B cell (primary cell): Measurements from ENCODE around the gene TCP1. TPM values are rescaled to one million over a fixed set of nuclear protein-coding genes. Genes with fewer than 3 reads are reported as not detected.
A peak's percentile ranks its signal among the peaks of the same experiment; 100 is the strongest.

Experiments used
- ATAC-seq: fragments of 200-7000 bp; cut with Tn5 transposase; one replicate; pipeline ENCODE4 v1.10.0; 2021; ENCODE audit warnings: low read depth, mild to moderate bottlenecking, moderate number of reproducible peaks, moderate library complexity
- CTCF ChIA-PET: fragments of 350-600 bp; sonication (Branson Sonifier 250); formaldehyde crosslinking; loops from one replicate; lab custom pipeline; 2021; ENCODE audit warnings: antibody characterized with exemption, inconsistent platforms; lab: Charles Lee
- POLR2A ChIA-PET: fragments of 350-600 bp; sonication (Branson Sonifier 250); formaldehyde crosslinking; loops from one replicate; lab custom pipeline; 2021; ENCODE audit warnings: antibody characterized with exemption; lab: Charles Lee
- DNase-seq: peaks from one replicate; pipeline ENCODE4 v3.0.0; 2013
- H2AFZ ChIP-seq: 2 replicates; pipeline ENCODE4 v1.6.1; 2012; ENCODE audit warnings: mild to moderate bottlenecking, low read depth, low read length; ENCODE audit not compliant: insufficient read depth, poor library complexity, severe bottlenecking
- H3K27ac ChIP-seq, 2 donors: 1 replicate in 1 of 2; 2 replicates in 1 of 2; pipeline ENCODE4 v1.5.1; 2012 to 2013; ENCODE audit warnings: low read length in 2 of 2, mild to moderate bottlenecking in 2 of 2, moderate library complexity in 1 of 2
- H3K27me3 ChIP-seq, 4 experiments: fragments of 200-600 bp in 1 of 4; sonication (generic) in 1 of 4; replicated peaks in 1 of 4; 1 replicate in 2 of 4; 2 replicates in 2 of 4; pipeline versions ENCODE4 v1.6.1 to v1.7.0; 2013 to 2016; ENCODE audit warnings: low read length in 3 of 4, mild to moderate bottlenecking in 2 of 4, mixed read lengths in 1 of 4, moderate library complexity in 1 of 4; ENCODE audit not compliant: insufficient read depth in 4 of 4, control insufficient read depth in 3 of 4; ENCODE audit errors: control extremely low read depth in 1 of 4
- H3K36me3 ChIP-seq, 2 experiments: replicated peaks in 1 of 2; 1 replicate in 1 of 2; 2 replicates in 1 of 2; pipeline versions ENCODE4 v1.6.1 to v1.7.1; 2013; ENCODE audit warnings: low read length in 1 of 2; ENCODE audit not compliant: insufficient read depth in 2 of 2, control insufficient read depth in 1 of 2; ENCODE audit errors: control extremely low read depth in 1 of 2, extremely low read depth in 1 of 2
- H3K4me1 ChIP-seq, 2 donors: fragments of 200-600 bp in 1 of 2; sonication (generic) in 1 of 2; 1 replicate in 1 of 2; 2 replicates in 1 of 2; pipeline versions ENCODE4 v1.5.1 to v1.6.1; 2013 to 2017; ENCODE audit warnings: low read length in 2 of 2; ENCODE audit not compliant: control insufficient read depth in 2 of 2, insufficient read depth in 2 of 2
- H3K4me2 ChIP-seq: replicated peaks from 2 replicates; pipeline ENCODE3; 2012; ENCODE audit warnings: mild to moderate bottlenecking, low read depth, low read length; ENCODE audit not compliant: poor library complexity, severe bottlenecking
- H3K4me3 ChIP-seq, 5 experiments: fragments of 200-600 bp in 1 of 5; sonication (generic) in 1 of 5; 1 replicate in 3 of 5; 2 replicates in 2 of 5; pipeline versions ENCODE4 v1.5.1 to v1.7.0; 2011 to 2016; ENCODE audit warnings: low read length in 4 of 5, mild to moderate bottlenecking in 4 of 5, low read depth in 2 of 5, control low read depth in 1 of 5, moderate library complexity in 1 of 5; ENCODE audit not compliant: insufficient read depth in 1 of 5; ENCODE audit errors: control extremely low read depth in 1 of 5, extremely low read depth in 1 of 5
- H3K79me2 ChIP-seq: fragments of 200-600 bp; sonication (generic); one replicate; pipeline ENCODE4 v1.6.0; 2016; ENCODE audit warnings: low read length; ENCODE audit not compliant: control insufficient read depth, insufficient read depth
- H3K9ac ChIP-seq: fragments of 200-600 bp; sonication (generic); 2 replicates; pipeline ENCODE4 v1.6.1; 2017; ENCODE audit warnings: mild to moderate bottlenecking, low read length, moderate library complexity
- H3K9me3 ChIP-seq, 3 donors: one replicate each; pipeline versions ENCODE4 v1.6.1 to v1.7.1; 2013; ENCODE audit warnings: low read length in 2 of 3; ENCODE audit not compliant: control insufficient read depth in 2 of 3, insufficient read depth in 1 of 3; ENCODE audit errors: control extremely low read depth in 1 of 3
- H4K20me1 ChIP-seq: 2 replicates; pipeline ENCODE4 v1.6.0; 2012; ENCODE audit warnings: mild to moderate bottlenecking, low read length; ENCODE audit not compliant: insufficient read depth, control insufficient read depth, poor library complexity, severe bottlenecking
- H3K27ac Mint-ChIP-seq: one replicate; pipeline ENCODE4 v1.8.0; 2021; ENCODE audit warnings: mixed read lengths
- H3K27me3 Mint-ChIP-seq: one replicate; pipeline ENCODE4 v1.8.0; 2021; ENCODE audit warnings: mixed read lengths
- H3K4me1 Mint-ChIP-seq: one replicate; pipeline ENCODE4 v1.8.0; 2021; ENCODE audit warnings: mixed read lengths
- H3K4me3 Mint-ChIP-seq: one replicate; pipeline ENCODE4 v1.8.0; 2021; ENCODE audit warnings: mixed read lengths
- H3K9me3 Mint-ChIP-seq: one replicate; pipeline ENCODE4 v1.8.0; 2022; ENCODE audit warnings: mixed read lengths; ENCODE audit not compliant: insufficient read depth
- EZH2 ChIP-seq: IDR thresholded peaks from 2 replicates; pipeline ENCODE4 v1.6.1; 2012; ENCODE audit warnings: borderline replicate concordance, low read depth, mild to moderate bottlenecking, moderate library complexity, low read length; ENCODE audit not compliant: insufficient read depth, poor library complexity, severe bottlenecking
- WGBS: methylation state at CpG from one replicate; pipeline ENCODE4 v1.1.5; 2013; ENCODE audit warnings: missing lambda C conversion rate; ENCODE audit not compliant: insufficient coverage; 5-methylcytosine and 5-hydroxymethylcytosine counted together
- intact Hi-C: fragments of 100-400 bp; cut with micrococcal nuclease; formaldehyde crosslinking; loops from one replicate; pipeline ENCODE4 v1.10.0; 2022
- polyA plus RNA-seq: library from polyadenylated mRNA; depleted of rRNA; stranded (reverse); fragments of >200 nt; gene quantifications from 2 replicates; pipeline ENCODE4 v1.2.3, GENCODE V29; 2012
- total RNA-seq, 2 donors: library from RNA; stranded (reverse); fragments of 120-200 nt in 1 of 2; gene quantifications; 1 replicate in 1 of 2; 2 replicates in 1 of 2; pipeline versions ENCODE4 v1.2.3 to v1.2.4, GENCODE V29; 2013 to 2022
- TF ChIP-seq, protein P1 (sequence below): fragments of 200-600 bp; IDR thresholded peaks from one replicate; pipeline ENCODE4 v1.8.0; 2022; ENCODE audit warnings: antibody characterized with exemption, mild to moderate bottlenecking

TCP1 gene
- total and polyA plus RNA-seq, 2 donors (not counting 1 experiment from before 2014, with no cell fraction given): 63.8 to 137 TPM

DNA sequence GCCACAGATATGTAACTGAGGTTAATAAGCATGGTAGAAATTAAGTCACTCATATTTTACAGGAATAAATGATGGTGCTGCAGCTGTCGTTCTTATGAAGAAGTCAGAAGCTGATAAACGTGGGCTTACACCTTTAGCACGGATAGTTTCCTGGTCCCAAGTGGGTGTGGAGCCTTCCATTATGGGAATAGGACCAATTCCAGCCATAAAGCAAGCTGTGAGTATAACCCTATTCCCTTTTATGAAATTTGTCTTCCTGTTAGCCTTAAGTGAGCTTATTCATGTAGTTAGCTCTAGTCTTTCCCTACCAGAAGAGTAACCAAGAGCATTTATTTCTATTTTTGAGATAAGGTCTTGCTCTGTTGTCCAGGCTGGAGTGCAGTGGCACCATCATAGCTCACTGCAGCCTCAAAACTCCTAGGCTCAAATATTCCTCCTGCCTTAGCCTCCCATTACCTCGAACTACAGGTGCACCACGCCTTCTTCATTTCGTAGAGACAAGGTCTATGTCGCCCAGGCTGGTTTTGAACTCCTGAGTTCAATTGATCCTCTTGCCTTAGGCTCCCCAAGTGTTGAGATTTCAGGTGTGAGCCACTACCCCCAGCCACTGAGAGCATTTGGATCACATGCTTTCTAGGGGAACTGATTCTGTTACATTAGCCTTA is 12.0 kb downstream of the TCP1 start:
- H2AFZ ChIP-seq: no peak overlapping the region
- WGBS: 96% methylated on average over 4 of the region's 7 CpGs
- ChIA-PET CTCF (no interaction called here), POLR2A (interaction anchor here (0.7 kb wide), 1 partner anchor 84 kb away, joined by 9 read pairs; no protein-coding TSS in a partner anchor)
- H3K4me1 ChIP-seq: no peaks in the 10 kb centered on the region
- ATAC-seq: no peak
- DNase-seq: no peak
- H3K9me3 ChIP-seq: no peaks in the 10 kb centered on the region
- peaks cover 5 to 67% of the 10 kb centered on the region in 2 experiments for H3K36me3 ChIP-seq
- H3K79me2 ChIP-seq: no peaks in the 10 kb centered on the region
- H3K27ac Mint-ChIP-seq: peak overlapping the region; percentile 15
- no peak overlapping the region for H3K27ac ChIP-seq
- peaks cover 2% of the 10 kb centered on the region for H4K20me1 ChIP-seq
- intact Hi-C loops: no loop called here
- H3K27me3 Mint-ChIP-seq: no peaks in the 10 kb centered on the region
- no peak overlapping the region for H3K9ac ChIP-seq
- no peak overlapping the region for H3K4me2 ChIP-seq
- H3K27me3 ChIP-seq: no peaks in the 10 kb centered on the region
- no peaks in the 10 kb centered on the region for H3K9me3 Mint-ChIP-seq
- no peak for TF ChIP-seq EZH2
- H3K4me3 ChIP-seq: no peak overlapping the region
- no peak overlapping the region for H3K4me3 Mint-ChIP-seq
- peaks cover 3% of the 10 kb centered on the region for H3K4me1 Mint-ChIP-seq

DNA sequence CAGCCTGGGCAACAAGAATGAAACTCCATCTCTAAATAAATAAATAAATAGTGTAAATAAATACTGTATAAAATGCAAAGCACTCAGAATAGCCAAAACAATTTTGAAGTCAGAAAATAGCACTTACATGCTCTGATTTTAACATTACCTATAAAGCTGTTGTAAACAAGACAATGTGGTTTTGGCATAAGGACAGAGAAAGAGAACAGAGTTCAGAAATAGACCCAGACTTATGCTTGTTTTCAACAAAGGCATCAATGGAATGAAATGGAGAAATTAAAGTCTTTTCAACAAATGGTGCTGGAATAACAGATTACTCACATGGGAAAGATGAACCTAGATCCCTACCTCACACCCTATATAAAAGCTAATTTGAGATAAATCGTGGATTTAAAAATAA is 17.2 kb downstream of the TCP1 start:
- H3K36me3 ChIP-seq: peaks cover 2 to 42% of the 10 kb centered on the region in 2 experiments
- intact Hi-C loops: no loop called here

More for the DNA sequence above, 17.2 kb downstream of the TCP1 start:
- Histone ChIP-seq H3K4me3 (no peak overlapping the region), H3K79me2 (no peaks in the 10 kb centered on the region), H3K27ac (no peak overlapping the region), H3K27me3 (no peaks in the 10 kb centered on the region), H2AFZ (no peak overlapping the region), H3K4me1 (no peaks in the 10 kb centered on the region), H3K4me2 (no peak overlapping the region), H3K9ac (no peak overlapping the region), H3K9me3 (peaks cover 0 to 4% (median 0%) of the 10 kb centered on the region in 3 donors), H4K20me1 (no peaks in the 10 kb centered on the region)
- POLR2A ChIA-PET: no interaction called here
- ATAC-seq (no peak), DNase-seq (no peak)
- Mint-ChIP-seq H3K27ac (no peak overlapping the region), H3K27me3 (no peaks in the 10 kb centered on the region), H3K4me1 (no peaks in the 10 kb centered on the region), H3K4me3 (no peak overlapping the region), H3K9me3 (no peaks in the 10 kb centered on the region)
- TF ChIP-seq, protein P1, sequence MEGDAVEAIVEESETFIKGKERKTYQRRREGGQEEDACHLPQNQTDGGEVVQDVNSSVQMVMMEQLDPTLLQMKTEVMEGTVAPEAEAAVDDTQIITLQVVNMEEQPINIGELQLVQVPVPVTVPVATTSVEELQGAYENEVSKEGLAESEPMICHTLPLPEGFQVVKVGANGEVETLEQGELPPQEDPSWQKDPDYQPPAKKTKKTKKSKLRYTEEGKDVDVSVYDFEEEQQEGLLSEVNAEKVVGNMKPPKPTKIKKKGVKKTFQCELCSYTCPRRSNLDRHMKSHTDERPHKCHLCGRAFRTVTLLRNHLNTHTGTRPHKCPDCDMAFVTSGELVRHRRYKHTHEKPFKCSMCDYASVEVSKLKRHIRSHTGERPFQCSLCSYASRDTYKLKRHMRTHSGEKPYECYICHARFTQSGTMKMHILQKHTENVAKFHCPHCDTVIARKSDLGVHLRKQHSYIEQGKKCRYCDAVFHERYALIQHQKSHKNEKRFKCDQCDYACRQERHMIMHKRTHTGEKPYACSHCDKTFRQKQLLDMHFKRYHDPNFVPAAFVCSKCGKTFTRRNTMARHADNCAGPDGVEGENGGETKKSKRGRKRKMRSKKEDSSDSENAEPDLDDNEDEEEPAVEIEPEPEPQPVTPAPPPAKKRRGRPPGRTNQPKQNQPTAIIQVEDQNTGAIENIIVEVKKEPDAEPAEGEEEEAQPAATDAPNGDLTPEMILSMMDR: no peak
- no peak for TF ChIP-seq EZH2
- WGBS: no CpG with 5 or more reads among the region's 1 CpG
- CTCF ChIA-PET: interaction anchor here (1.6 kb wide), 1 partner anchor 52 kb away, joined by 4 read pairs; no protein-coding TSS in a partner anchor
